A673 (cell line): ENCODE results near the gene HSD17B3. TPM values are rescaled to one million over a fixed set of nuclear protein-coding genes. Genes with fewer than 3 reads are reported as not detected.

ENCODE experiments used
- BruUV-seq: library from RNA; stranded (reverse); fragments of 400-500 nt; replicated peaks from 2 replicates; lab custom pipeline; 2021; lab: Mats Ljungman, UMichigan
- CTCF ChIA-PET: fragments of 300-600 bp; sonication (Branson Sonifier 250); formaldehyde crosslinking; loops from one replicate; lab custom pipeline; 2022; ENCODE audit warnings: antibody characterized with exemption; lab: Charles Lee
- POLR2A ChIA-PET: fragments of 300-600 bp; sonication (Branson Sonifier 250); formaldehyde crosslinking; loops from one replicate; lab custom pipeline; 2022; ENCODE audit warnings: antibody characterized with exemption; ENCODE audit not compliant: low non-redundant PET; lab: Charles Lee
- DNase-seq: peaks from one replicate; pipeline ENCODE4 v3.0.0-alpha.2; 2015; ENCODE audit warnings: low spot score
- H3K27ac ChIP-seq: fragments of 200-600 bp; sonication (generic); 2 replicates; pipeline ENCODE4 v1.5.1; 2016; ENCODE audit warnings: mixed run types, low read depth, mild to moderate bottlenecking, mixed read lengths, antibody characterized with exemption, low read length; ENCODE audit not compliant: poor library complexity, severe bottlenecking
- H3K27me3 ChIP-seq: fragments of 200-600 bp; sonication (generic); replicated peaks from 2 replicates; pipeline ENCODE4 v1.6.1; 2017; ENCODE audit warnings: mixed run types, low read depth, mild to moderate bottlenecking, mixed read lengths, antibody characterized with exemption, low read length; ENCODE audit not compliant: insufficient read depth, poor library complexity
- H3K36me3 ChIP-seq: fragments of 200-600 bp; sonication (generic); 2 replicates; pipeline ENCODE4 v1.6.1; 2016; ENCODE audit warnings: mixed run types, mild to moderate bottlenecking, mixed read lengths, antibody characterized with exemption, low read length; ENCODE audit not compliant: insufficient read depth, poor library complexity, severe bottlenecking
- H3K4me1 ChIP-seq: fragments of 200-600 bp; sonication (generic); 2 replicates; pipeline ENCODE4 v1.6.1; 2017; ENCODE audit warnings: mixed run types, mild to moderate bottlenecking, mixed read lengths, antibody characterized with exemption, low read length; ENCODE audit not compliant: insufficient read depth, poor library complexity, severe bottlenecking
- H3K4me3 ChIP-seq: fragments of 200-600 bp; sonication (generic); 2 replicates; pipeline ENCODE4 v1.5.1; 2016; ENCODE audit warnings: low read depth, mixed run types, mild to moderate bottlenecking, mixed read lengths, low read length; ENCODE audit not compliant: poor library complexity, severe bottlenecking
- H3K9me3 ChIP-seq: fragments of 200-600 bp; sonication (generic); 2 replicates; pipeline ENCODE4 v1.6.1; 2016; ENCODE audit warnings: mixed run types, low read depth, mild to moderate bottlenecking, mixed read lengths, antibody characterized with exemption, low read length; ENCODE audit not compliant: poor library complexity, severe bottlenecking
- CTCF ChIP-seq: fragments of 300-800, 200-600 bp; sonication (generic); conservative IDR thresholded peaks from 2 replicates; pipeline ENCODE4 v1.5.1; 2017; ENCODE audit warnings: low read depth, mild to moderate bottlenecking, antibody characterized with exemption, low read length, moderate library complexity, mixed read lengths
- EZH2 ChIP-seq: fragments of 200-600 bp; sonication (generic); IDR thresholded peaks from 2 replicates; pipeline ENCODE4 v1.6.1; 2017; ENCODE audit warnings: borderline replicate concordance, low read depth, mild to moderate bottlenecking, mixed read lengths, antibody characterized with exemption, low read length; ENCODE audit not compliant: poor library complexity, severe bottlenecking
- intact Hi-C: fragments of 100-400 bp; cut with micrococcal nuclease; formaldehyde crosslinking; loops from one replicate; pipeline ENCODE4 v1.10.0; 2022; ENCODE audit not compliant: unreplicated experiment
- total RNA-seq: library from RNA; stranded (reverse); gene quantifications from 2 replicates; pipeline ENCODE4 v1.2.3, GENCODE V29; 2021

Gene HSD17B3
- total RNA-seq, 1 experiment from 2014 or later = not detected

DNA sequence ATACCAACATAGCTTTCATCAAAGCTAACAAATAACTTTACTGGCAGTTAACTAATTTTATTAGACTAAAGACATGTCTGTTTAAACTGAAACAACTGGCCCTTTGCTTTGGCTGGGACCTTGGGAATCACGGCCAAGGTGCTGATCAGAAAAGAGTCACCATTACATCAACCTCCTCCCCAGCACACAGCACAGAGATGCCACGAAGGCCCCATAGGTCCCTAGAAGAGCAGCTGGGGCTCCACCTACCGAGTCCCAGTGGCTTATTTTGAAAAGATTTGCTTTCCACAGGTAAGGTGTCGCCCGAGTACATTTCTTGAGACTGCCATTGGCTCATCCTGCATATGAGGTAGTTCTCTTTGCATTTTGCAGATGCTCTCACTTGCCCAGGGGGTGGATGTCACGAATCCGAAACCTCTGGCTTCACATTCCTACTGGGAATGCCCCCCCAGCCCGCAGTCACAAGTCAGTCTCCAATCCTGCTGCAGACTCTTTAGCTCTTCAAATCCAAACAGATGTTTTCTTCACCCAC, 18.8 kb upstream of the HSD17B3 start:
- Histone ChIP-seq H3K27me3 (no peaks in the 10 kb centered on the region), H3K36me3 (no peaks in the 10 kb centered on the region), H3K4me1 (no peaks in the 10 kb centered on the region), H3K9me3 (no peaks in the 10 kb centered on the region), H3K4me3 (no peak overlapping the region), H3K27ac (no peak overlapping the region)
- intact Hi-C loops = no loop called here
- no peak for DNase-seq
- ChIA-PET POLR2A (no interaction called here), CTCF (no interaction called here)
- no peak for TF ChIP-seq CTCF
- TF ChIP-seq EZH2 = no peak
- no TSS peak for BruUV-seq

- H3K4me1 ChIP-seq = no peaks in the 10 kb centered on the region
- no peaks in the 10 kb centered on the region for H3K27me3 ChIP-seq
- POLR2A ChIA-PET = no interaction called here
- DNase-seq = no peak
- H3K4me3 ChIP-seq = no peak overlapping the region
- no peaks in the 10 kb centered on the region for H3K36me3 ChIP-seq
- no peak for TF ChIP-seq EZH2
- TF ChIP-seq CTCF = no peak
- no peaks in the 10 kb centered on the region for H3K9me3 ChIP-seq
- no TSS peak for BruUV-seq
- no peak overlapping the region for H3K27ac ChIP-seq
- intact Hi-C loops = no loop called here
- CTCF ChIA-PET = no interaction called here
Measured at GRCh38 chr9:96318921-96319565, 17.1 kb upstream of the HSD17B3 start.

DNA sequence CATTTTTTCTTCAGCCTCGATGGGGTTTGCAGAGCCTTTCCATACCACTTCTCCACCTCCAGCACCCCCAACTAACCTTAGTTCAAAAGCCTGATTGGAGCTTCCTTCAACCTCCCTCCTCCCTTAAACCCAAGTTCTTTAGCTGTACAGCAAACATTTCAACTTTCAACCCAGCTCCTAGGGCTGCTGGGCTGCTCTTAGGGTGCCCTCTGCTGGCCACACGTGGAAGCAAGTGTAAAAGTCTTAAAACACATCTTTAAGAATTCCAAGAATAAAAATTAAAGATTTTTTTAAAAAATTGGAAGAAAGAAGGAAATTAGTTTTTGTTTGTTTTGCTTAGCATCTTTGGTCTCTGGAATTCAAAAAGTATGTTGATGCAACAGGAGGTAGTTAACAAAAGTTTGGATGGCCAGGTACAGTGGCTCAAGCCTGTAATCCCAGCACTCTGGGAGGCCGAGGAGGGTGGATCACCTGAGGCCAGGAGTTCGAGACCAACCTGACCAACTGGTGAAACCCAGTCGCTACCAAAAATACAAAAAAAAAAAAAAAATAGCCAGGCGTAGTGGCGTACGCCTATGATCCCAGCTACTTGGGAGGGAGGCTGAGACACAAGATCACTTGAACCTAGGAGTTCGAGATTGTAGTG, 15.5 kb upstream of the HSD17B3 start:
- ChIA-PET CTCF (interaction anchor here (0.5 to 1.4 kb wide), 11 partner anchors 24 to 1636 kb away, joined by 3 to 13 read pairs (median 4); no protein-coding TSS in a partner anchor), POLR2A (no interaction called here)
- Histone ChIP-seq H3K27ac (no peak overlapping the region), H3K4me3 (no peak overlapping the region), H3K9me3 (peaks cover 8% of the 10 kb centered on the region), H3K27me3 (no peaks in the 10 kb centered on the region), H3K4me1 (no peaks in the 10 kb centered on the region), H3K36me3 (no peaks in the 10 kb centered on the region)
- BruUV-seq = no TSS peak
- peak; percentile 62 for DNase-seq
- TF ChIP-seq EZH2 (no peak), CTCF (peak; percentile 87)
- intact Hi-C loops = loop anchor here (1.0 kb wide), 1 partner anchor 85 kb away; no protein-coding TSS in a partner anchor
